ENCODE measurements around the gene GABPB2.

- no peak for TF ChIP-seq EZH2 (IDR thresholded peaks at IDR 0.05; ENCODE audit: low read depth, unreplicated experiment)
- TF ChIP-seq CTCF (conservative IDR thresholded peaks at IDR 0.05; ENCODE audit: low read depth in 2 of 2) = no peak
- TF ChIP-seq EZH2phosphoT487 (IDR thresholded peaks at IDR 0.05; ENCODE audit: unreplicated experiment) = no peak
- TF ChIP-seq POLR2AphosphoS5 (IDR thresholded peaks at IDR 0.05; ENCODE audit: low read depth) = no peak
- no peak for TF ChIP-seq REST (IDR thresholded peaks at IDR 0.05; ENCODE audit: unreplicated experiment)
- TF ChIP-seq ZNF114 (CRISPR knock-in tag; IDR thresholded peaks at IDR 0.05) = no peak
- no peak for TF ChIP-seq ZNF331 (CRISPR knock-in tag; IDR thresholded peaks at IDR 0.05; ENCODE audit: low read depth)
- TF ChIP-seq JUNB (IDR thresholded peaks at IDR 0.05; ENCODE audit: unreplicated experiment) = no peak
- no peak for TF ChIP-seq CREB1 (CRISPR knock-in tag; IDR thresholded peaks at IDR 0.05; ENCODE audit: low read depth)
- no peak for TF ChIP-seq ETS1 (IDR thresholded peaks at IDR 0.05)
These were observed 100.6 kb downstream of the GABPB2 start for GRCh38 chr1:151171190-151171589.

Data from GM23338 (cell line).